ENCODE data around the gene FRYL. TPM values are rescaled to one million over a fixed set of nuclear protein-coding genes. Genes with fewer than 3 reads are reported as not detected.

Gene FRYL
- total RNA-seq, 2 experiments from 2014 or later = 85.4 to 88.5 TPM

DNA sequence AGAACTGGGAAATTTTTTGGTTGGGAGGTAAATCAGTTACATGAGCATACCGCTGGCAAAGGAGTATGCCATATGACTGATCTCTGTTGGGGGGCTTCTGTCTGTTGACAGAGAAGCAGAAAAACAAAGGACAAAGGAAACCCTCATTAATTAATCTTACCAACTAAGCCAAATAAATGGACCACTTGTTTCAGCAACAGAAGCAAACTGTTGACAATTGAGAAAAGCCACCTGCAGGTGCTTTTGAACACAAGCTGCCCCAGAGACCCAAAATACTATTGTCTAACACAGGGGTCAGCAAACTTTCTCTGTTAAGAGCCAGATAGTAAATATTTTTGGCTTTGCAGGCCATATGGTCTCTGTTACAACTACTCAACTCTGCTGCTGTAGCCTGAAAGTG lies 7.0 kb upstream of the FRYL start:
- peaks cover 11% of the 10 kb centered on the region for H3K4me1 ChIP-seq (ENCODE audit: insufficient read depth, low read length, poor library complexity, severe bottlenecking)
- no peaks in the 10 kb centered on the region for H3K9me3 ChIP-seq (ENCODE audit: low read length)
- BruUV-seq (replicated peaks) = no TSS peak
- no peaks in the 10 kb centered on the region for H3K9me2 ChIP-seq (ENCODE audit: insufficient read depth, low read length)
- ChIA-PET CTCF (ENCODE audit: unreplicated experiment) (no interaction called here), POLR2A (interaction anchor here (1.9 kb wide), 1 partner anchor 9 kb away, joined by 4 read pairs; no protein-coding TSS in a partner anchor)
- no peak overlapping the region for H2AFZ ChIP-seq (ENCODE audit: low read length)
- H3K36me3 ChIP-seq (ENCODE audit: insufficient read depth, low read length) = no peaks in the 10 kb centered on the region
- H3K27ac ChIP-seq (ENCODE audit: low read depth, low read length, poor library complexity, severe bottlenecking) = no peak overlapping the region
- DNase-seq (ENCODE audit: low spot score) = peak; percentile 33
- H4K20me1 ChIP-seq (ENCODE audit: insufficient read depth, low read length) = no peaks in the 10 kb centered on the region
- H3K79me2 ChIP-seq (ENCODE audit: insufficient read depth, low read depth, low read length) = no peaks in the 10 kb centered on the region
- H3K4me2 ChIP-seq (ENCODE audit: low read length) = no peak overlapping the region
- intact Hi-C loops (cut with micrococcal nuclease; ENCODE audit: unreplicated experiment) = no loop called here
- no peak overlapping the region for H3K4me3 ChIP-seq (ENCODE audit: low read depth, low read length, poor library complexity, severe bottlenecking)
- no peak for TF ChIP-seq EZH2phosphoT487 (IDR thresholded peaks at IDR 0.05; ENCODE audit: borderline replicate concordance, low read depth, low read length)

DNA sequence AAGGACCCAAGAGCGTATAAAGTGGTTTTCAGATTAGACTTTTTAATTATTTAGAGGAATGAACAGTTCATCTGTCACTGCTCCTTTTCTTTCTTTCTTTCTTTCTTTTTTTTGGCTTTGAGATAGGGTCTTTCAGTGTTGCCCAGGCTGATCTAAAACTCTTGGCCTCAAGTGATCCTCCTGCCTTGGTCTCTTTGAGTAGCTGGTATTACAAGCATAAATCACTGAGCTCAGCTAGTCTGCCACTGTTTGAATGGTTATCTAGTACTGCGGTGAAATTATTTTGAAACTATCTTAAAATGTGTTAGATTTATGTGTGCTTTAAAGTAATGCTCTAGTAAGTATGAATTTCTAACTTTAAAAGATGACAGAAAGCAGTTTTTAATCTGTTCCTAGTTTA lies 6.5 kb upstream of the FRYL start:
- BruUV-seq (replicated peaks) = no TSS peak
- POLR2A ChIA-PET = interaction anchor here (1.9 kb wide), 1 partner anchor 9 kb away, joined by 4 read pairs; no protein-coding TSS in a partner anchor

DNA sequence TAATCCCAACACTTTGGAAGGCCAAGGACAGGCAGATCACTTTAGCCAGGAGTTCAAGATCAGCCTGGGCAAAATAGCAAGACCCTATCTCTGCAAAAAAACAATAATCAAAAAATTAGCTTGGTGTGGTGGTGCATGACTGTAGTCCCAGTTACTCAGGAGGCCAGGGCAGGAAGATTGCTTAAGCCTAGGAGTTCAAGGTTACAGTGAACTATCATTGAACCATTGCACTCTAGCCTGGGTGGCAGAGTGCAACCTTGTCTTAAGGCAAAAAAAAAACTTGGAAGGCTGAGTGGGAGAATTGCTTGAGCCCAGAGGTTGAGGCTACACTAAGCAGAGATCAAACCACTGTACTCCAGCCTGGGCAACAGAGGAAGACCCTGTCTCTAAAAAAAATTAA lies 5.2 kb upstream of the FRYL start:
- Histone ChIP-seq H3K36me3 (ENCODE audit: insufficient read depth, low read length) (no peaks in the 10 kb centered on the region), H3K79me2 (ENCODE audit: insufficient read depth, low read depth, low read length) (no peaks in the 10 kb centered on the region), H3K4me1 (ENCODE audit: insufficient read depth, low read length, poor library complexity, severe bottlenecking) (peaks cover 20% of the 10 kb centered on the region), H3K4me3 (ENCODE audit: low read depth, low read length, poor library complexity, severe bottlenecking) (no peak overlapping the region), H3K9me2 (ENCODE audit: insufficient read depth, low read length) (no peaks in the 10 kb centered on the region), H3K4me2 (ENCODE audit: low read length) (no peak overlapping the region), H3K9me3 (ENCODE audit: low read length) (no peaks in the 10 kb centered on the region), H4K20me1 (ENCODE audit: insufficient read depth, low read length) (no peaks in the 10 kb centered on the region), H3K27ac (ENCODE audit: low read depth, low read length, poor library complexity, severe bottlenecking) (no peak overlapping the region), H2AFZ (ENCODE audit: low read length) (no peak overlapping the region)
- no TSS peak for BruUV-seq (replicated peaks)
- ChIA-PET CTCF (ENCODE audit: unreplicated experiment) (no interaction called here), POLR2A (interaction anchor here (0.9 to 1.0 kb wide), 2 partner anchors 30 to 31 kb away, joined by 3 to 5 read pairs; no protein-coding TSS in a partner anchor)
- TF ChIP-seq, protein P1, sequence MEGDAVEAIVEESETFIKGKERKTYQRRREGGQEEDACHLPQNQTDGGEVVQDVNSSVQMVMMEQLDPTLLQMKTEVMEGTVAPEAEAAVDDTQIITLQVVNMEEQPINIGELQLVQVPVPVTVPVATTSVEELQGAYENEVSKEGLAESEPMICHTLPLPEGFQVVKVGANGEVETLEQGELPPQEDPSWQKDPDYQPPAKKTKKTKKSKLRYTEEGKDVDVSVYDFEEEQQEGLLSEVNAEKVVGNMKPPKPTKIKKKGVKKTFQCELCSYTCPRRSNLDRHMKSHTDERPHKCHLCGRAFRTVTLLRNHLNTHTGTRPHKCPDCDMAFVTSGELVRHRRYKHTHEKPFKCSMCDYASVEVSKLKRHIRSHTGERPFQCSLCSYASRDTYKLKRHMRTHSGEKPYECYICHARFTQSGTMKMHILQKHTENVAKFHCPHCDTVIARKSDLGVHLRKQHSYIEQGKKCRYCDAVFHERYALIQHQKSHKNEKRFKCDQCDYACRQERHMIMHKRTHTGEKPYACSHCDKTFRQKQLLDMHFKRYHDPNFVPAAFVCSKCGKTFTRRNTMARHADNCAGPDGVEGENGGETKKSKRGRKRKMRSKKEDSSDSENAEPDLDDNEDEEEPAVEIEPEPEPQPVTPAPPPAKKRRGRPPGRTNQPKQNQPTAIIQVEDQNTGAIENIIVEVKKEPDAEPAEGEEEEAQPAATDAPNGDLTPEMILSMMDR (conservative IDR thresholded peaks at IDR 0.05; ENCODE audit: low read length) = no peak
- TF ChIP-seq EZH2phosphoT487 (IDR thresholded peaks at IDR 0.05; ENCODE audit: borderline replicate concordance, low read depth, low read length) = no peak
- intact Hi-C loops (cut with micrococcal nuclease; ENCODE audit: unreplicated experiment) = no loop called here
- DNase-seq (ENCODE audit: low spot score) = no peak

More for the DNA sequence above, 6.5 kb upstream of the FRYL start:
- Histone ChIP-seq H3K4me1 (ENCODE audit: insufficient read depth, low read length, poor library complexity, severe bottlenecking) (peaks cover 13% of the 10 kb centered on the region), H2AFZ (ENCODE audit: low read length) (no peak overlapping the region; the same call in 1 of the 2 replicates), H3K9me3 (ENCODE audit: low read length) (no peaks in the 10 kb centered on the region), H4K20me1 (ENCODE audit: insufficient read depth, low read length) (no peaks in the 10 kb centered on the region), H3K4me3 (ENCODE audit: low read depth, low read length, poor library complexity, severe bottlenecking) (no peak overlapping the region), H3K4me2 (ENCODE audit: low read length) (no peak overlapping the region), H3K79me2 (ENCODE audit: insufficient read depth, low read depth, low read length) (no peaks in the 10 kb centered on the region), H3K9me2 (ENCODE audit: insufficient read depth, low read length) (no peaks in the 10 kb centered on the region), H3K27ac (ENCODE audit: low read depth, low read length, poor library complexity, severe bottlenecking) (no peak overlapping the region), H3K36me3 (ENCODE audit: insufficient read depth, low read length) (no peaks in the 10 kb centered on the region)
- CTCF ChIA-PET (ENCODE audit: unreplicated experiment) = no interaction called here
- intact Hi-C loops (cut with micrococcal nuclease; ENCODE audit: unreplicated experiment) = no loop called here
- no peak for DNase-seq (ENCODE audit: low spot score)
- TF ChIP-seq, protein P1 (conservative IDR thresholded peaks at IDR 0.05; ENCODE audit: low read length) = no peak
- no peak for TF ChIP-seq EZH2phosphoT487 (IDR thresholded peaks at IDR 0.05; ENCODE audit: borderline replicate concordance, low read depth, low read length)

Measured in OCI-LY7 (cell line).